Cerebellar nuclear complex (tissue), 1 donor: Measurements from ENCODE around the gene MUC3A.
"Not testable (repeated sequence)": the region's sequence is repeated elsewhere in the genome, so short reads cannot be mapped to it uniquely, and the experiment has no call there.

ENCODE experiments used
- DNase-seq, 2 experiments: peaks; one replicate each; lab custom pipeline; 2025; lab: John Stamatoyannopoulos, UW

The MUC3A gene

GRCh38 chr7:100971111-100972001 is 22.0 kb downstream of the MUC3A start:
- no peak for DNase-seq

- DNase-seq: no peak
These were observed 22.6 kb downstream of the MUC3A start for GRCh38 chr7:100972002-100972347.

GRCh38 chr7:100974021-100974420 is 24.7 kb downstream of the MUC3A start:
- DNase-seq: no peak

GRCh38 chr7:100975371-100975821 is 26.1 kb downstream of the MUC3A start:
- DNase-seq: no peak

- no peak for DNase-seq
These were observed 29.0 kb downstream of the MUC3A start for GRCh38 chr7:100978300-100978699.

GRCh38 chr7:100983451-100984187 is 34.3 kb downstream of the MUC3A start:
- DNase-seq: no peak

- DNase-seq: not testable (repeated sequence)
These were observed 35.0 kb downstream of the MUC3A start for GRCh38 chr7:100984241-100984918.

- DNase-seq: not testable (repeated sequence)
These were observed 35.9 kb downstream of the MUC3A start for GRCh38 chr7:100985033-100985797.

GRCh38 chr7:100991631-100992030 is 42.3 kb downstream of the MUC3A start:
- DNase-seq: no peak

GRCh38 chr7:100992280-100992679 is 42.9 kb downstream of the MUC3A start:
- not testable (repeated sequence) for DNase-seq

GRCh38 chr7:100994671-100995070 is 45.3 kb downstream of the MUC3A start:
- DNase-seq: not testable (repeated sequence)

GRCh38 chr7:100998530-100998929 is 49.2 kb downstream of the MUC3A start:
- not testable (repeated sequence) for DNase-seq

GRCh38 chr7:100999334-100999733 is 50.0 kb downstream of the MUC3A start:
- not testable (repeated sequence) for DNase-seq

- not testable (repeated sequence) for DNase-seq
These were observed 50.7 kb downstream of the MUC3A start for GRCh38 chr7:101000025-101000424.

GRCh38 chr7:101002333-101002732 is 53.0 kb downstream of the MUC3A start:
- DNase-seq: not testable (repeated sequence)

GRCh38 chr7:101007361-101007760 is 58.0 kb downstream of the MUC3A start:
- not testable (repeated sequence) for DNase-seq

- DNase-seq: no peak
These were observed 60.3 kb downstream of the MUC3A start for GRCh38 chr7:101009629-101010028.

- no peak for DNase-seq
These were observed 63.6 kb downstream of the MUC3A start for GRCh38 chr7:101012931-101013330.

- DNase-seq: no peak
These were observed 66.3 kb downstream of the MUC3A start for GRCh38 chr7:101015626-101016025.

GRCh38 chr7:101017064-101017777 is 67.9 kb downstream of the MUC3A start:
- no peak for DNase-seq
